ENCODE data around the gene MRPL30.
"Not testable (repeated sequence)": the region's sequence is repeated elsewhere in the genome, so short reads cannot be mapped to it uniquely, and the experiment has no call there.

Gene MRPL30

GRCh38 chr2:99187011-99187410, 6.0 kb downstream of the MRPL30 start:
- DNase-seq: no peak

- DNase-seq: no peak
Observed at GRCh38 chr2:99188357-99188756, 7.4 kb downstream of the MRPL30 start.

DNA sequence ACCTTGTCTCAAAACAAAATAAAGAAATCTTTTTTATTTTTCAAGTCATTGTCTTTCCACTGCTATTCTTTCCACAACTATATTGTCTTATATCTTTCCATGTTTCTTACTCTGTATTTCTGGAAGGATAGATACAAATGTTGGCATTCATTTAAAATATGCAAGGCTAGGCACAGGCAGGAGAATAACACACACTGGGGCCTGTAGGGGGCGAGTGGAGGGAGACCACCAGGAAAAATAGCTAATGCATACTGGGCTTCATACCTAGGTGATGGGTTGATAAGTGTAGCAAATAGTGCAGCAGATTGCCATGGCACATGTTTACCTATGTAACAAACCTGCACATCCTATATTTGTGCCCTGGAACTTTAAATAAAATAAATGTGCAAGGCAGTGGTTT, 9.6 kb downstream of the MRPL30 start:
- no peak for DNase-seq

DNA sequence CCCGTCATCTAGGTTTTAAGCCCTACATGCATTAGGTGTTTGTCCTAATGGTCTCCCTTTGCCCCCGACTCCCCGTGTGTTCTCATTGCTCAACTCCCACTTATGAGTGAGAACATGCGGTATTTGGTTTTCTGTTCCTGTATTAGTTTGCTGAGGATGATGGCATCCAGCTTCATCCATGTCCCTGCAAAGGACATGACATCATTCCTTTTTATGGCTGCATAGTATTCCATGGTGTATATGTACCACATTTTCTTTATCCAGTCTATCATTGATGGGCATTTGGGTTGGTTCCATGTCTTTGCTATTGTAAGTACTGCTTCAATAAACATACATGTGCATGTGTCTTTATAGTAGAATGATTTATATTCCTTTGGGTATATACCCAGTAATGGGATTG, 11.4 kb downstream of the MRPL30 start:
- not testable (repeated sequence) for DNase-seq

GRCh38 chr2:99198103-99198841, 17.3 kb downstream of the MRPL30 start:
- no peak for DNase-seq

GRCh38 chr2:99200076-99200800, 19.3 kb downstream of the MRPL30 start:
- no peak for DNase-seq

DNA sequence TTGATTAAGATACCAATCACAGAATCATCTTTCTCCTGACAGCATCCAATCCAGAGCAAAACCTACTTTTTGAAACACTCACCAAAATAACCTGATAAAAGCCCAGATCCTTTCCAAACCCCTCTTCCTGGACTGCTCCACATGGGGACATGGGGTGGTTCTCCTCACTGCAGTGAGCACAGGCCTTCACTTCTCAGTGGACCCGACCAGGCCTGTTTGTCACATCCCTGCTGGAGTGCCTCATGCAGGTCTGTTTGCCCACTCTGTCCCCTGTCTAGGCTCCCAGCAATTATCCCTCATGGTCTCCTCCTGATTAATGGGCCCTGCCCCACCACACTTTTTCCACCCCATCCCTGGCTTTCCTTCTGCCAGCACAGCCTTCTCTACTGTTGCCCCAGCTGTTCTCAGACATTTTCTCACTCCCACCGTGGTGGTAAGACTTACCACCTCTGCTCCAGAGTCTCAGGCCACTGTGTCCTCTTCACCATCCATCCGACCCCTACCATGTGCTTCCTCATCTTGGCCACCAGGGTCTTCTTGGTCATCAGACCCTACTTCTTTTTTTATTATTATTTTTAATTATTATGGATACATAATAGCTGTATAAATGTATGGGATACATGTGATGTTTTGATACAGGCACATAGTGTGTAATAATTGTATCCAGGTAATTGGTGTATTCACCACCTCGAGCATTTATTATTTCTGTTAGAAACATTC, 21.1 kb downstream of the MRPL30 start:
- no peak for DNase-seq

GRCh38 chr2:99205491-99205890, 24.5 kb downstream of the MRPL30 start:
- no peak for DNase-seq

DNA sequence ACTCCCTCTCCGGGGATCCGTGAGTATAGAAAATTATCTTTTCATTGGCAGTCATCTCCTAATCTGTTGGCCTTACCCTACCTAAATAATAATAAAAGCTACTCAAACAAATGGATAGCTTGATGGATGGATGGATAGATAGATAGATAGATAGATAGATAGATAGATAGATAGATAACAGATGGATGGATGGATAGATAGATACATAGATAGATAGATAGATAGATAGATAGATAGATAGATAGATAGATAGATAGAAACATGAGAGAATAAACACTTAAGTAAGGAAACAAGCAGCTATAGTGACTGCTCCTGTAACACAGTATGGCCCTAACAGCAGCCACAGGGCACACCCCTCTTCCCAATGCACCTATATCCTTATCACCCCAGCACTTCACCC, 35.1 kb downstream of the MRPL30 start:
- DNase-seq: no peak

GRCh38 chr2:99217929-99218501, 37.0 kb downstream of the MRPL30 start:
- no peak for DNase-seq

GRCh38 chr2:99233177-99233576, 52.2 kb downstream of the MRPL30 start:
- DNase-seq: not testable (repeated sequence)

GRCh38 chr2:99238599-99238998, 57.6 kb downstream of the MRPL30 start:
- DNase-seq: no peak

- DNase-seq: no peak
Observed at GRCh38 chr2:99240431-99240830, 59.4 kb downstream of the MRPL30 start.

DNA sequence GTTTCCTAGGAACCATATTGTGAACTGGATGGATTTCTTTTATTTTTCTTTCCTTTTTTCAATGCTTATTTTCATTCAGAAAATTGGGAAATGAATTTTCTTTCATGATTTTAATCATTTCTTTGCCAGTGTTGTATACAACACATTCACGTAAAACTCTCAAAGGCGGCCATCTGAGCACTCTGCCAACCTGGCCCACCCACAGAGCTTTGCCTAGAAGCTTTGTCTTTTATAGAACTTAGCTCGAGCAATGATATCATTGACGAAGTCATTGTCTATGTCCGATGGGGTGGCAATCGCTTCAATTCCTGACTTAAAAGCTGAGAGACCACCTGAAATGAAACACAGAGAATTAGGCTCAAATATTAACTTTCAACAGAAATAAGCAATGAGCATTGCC, 61.2 kb downstream of the MRPL30 start:
- DNase-seq: no peak
